Tibial nerve (tissue), 4 donors: ENCODE measurements around the gene CHM.

Source experiments
- EP300 ChIP-seq, 2 donors: sonication (generic); formaldehyde crosslinking; IDR thresholded peaks; one replicate each; pipeline ENCODE4 v1.6.1; 2017; ENCODE audit warnings: antibody characterized with exemption in 2 of 2, mild to moderate bottlenecking in 1 of 2
- TF ChIP-seq, protein P1 (sequence below), 5 experiments: fragments of 200-600 bp in 3 of 5; fragments of 450-650 bp in 2 of 5; sonication (generic) in 3 of 5; IDR thresholded peaks; one replicate each; pipeline ENCODE4 v1.5.1; 2016 to 2019; ENCODE audit warnings: antibody characterized with exemption in 5 of 5, mild to moderate bottlenecking in 3 of 5, moderate library complexity in 2 of 5

DNA sequence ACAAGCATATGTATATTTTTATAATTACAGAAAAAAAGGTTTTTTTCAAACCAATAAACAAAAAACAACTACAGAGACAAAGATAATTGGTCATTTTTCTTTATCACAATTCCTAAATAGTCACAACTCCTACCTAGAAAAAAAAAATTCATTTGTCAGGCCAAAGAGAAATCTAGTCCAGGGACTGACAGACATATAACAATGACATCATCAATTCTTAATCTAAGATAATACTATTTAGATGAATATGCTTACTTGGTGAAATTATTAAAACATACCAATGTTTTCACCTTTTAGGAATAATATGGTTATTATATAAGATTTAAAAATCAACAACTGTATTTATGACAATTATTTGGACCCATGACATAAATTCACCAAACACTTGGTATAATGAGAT is 48.4 kb downstream of the CHM start:
- TF ChIP-seq, protein P1, sequence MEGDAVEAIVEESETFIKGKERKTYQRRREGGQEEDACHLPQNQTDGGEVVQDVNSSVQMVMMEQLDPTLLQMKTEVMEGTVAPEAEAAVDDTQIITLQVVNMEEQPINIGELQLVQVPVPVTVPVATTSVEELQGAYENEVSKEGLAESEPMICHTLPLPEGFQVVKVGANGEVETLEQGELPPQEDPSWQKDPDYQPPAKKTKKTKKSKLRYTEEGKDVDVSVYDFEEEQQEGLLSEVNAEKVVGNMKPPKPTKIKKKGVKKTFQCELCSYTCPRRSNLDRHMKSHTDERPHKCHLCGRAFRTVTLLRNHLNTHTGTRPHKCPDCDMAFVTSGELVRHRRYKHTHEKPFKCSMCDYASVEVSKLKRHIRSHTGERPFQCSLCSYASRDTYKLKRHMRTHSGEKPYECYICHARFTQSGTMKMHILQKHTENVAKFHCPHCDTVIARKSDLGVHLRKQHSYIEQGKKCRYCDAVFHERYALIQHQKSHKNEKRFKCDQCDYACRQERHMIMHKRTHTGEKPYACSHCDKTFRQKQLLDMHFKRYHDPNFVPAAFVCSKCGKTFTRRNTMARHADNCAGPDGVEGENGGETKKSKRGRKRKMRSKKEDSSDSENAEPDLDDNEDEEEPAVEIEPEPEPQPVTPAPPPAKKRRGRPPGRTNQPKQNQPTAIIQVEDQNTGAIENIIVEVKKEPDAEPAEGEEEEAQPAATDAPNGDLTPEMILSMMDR (IDR thresholded peaks at IDR 0.05): no peak
- TF ChIP-seq EP300 (IDR thresholded peaks at IDR 0.05): no peak
